HG02840 (cell line): ENCODE measurements around the gene ENAH.

Experiments
- ATAC-seq: cut with Tn5 transposase; IDR thresholded peaks from one replicate; pipeline ENCODE4 v1.9.1; 2021; ENCODE audit warnings: mild to moderate bottlenecking, moderate library complexity, moderate number of reproducible peaks; ENCODE audit not compliant: unreplicated experiment, low FRiP score

Gene ENAH

GRCh38 chr1:225462714-225463574 is 190.0 kb downstream of the ENAH start:
- no peak for ATAC-seq

- no peak for ATAC-seq
Observed at GRCh38 chr1:225462429-225462713, 190.6 kb downstream of the ENAH start.

- no peak for ATAC-seq
Observed at GRCh38 chr1:225461533-225462428, 191.1 kb downstream of the ENAH start.

GRCh38 chr1:225460737-225461532 is 192.0 kb downstream of the ENAH start:
- no peak for ATAC-seq

- no peak for ATAC-seq
Observed at GRCh38 chr1:225460021-225460736, 192.7 kb downstream of the ENAH start.

- ATAC-seq = no peak
Observed at GRCh38 chr1:225458222-225458631, 194.7 kb downstream of the ENAH start.

GRCh38 chr1:225454733-225455132 is 198.2 kb downstream of the ENAH start:
- no peak for ATAC-seq

GRCh38 chr1:225453797-225454648 is 198.9 kb downstream of the ENAH start:
- no peak for ATAC-seq

GRCh38 chr1:225451840-225452515 is 200.9 kb downstream of the ENAH start:
- no peak for ATAC-seq

GRCh38 chr1:225451340-225451739 is 201.6 kb downstream of the ENAH start:
- no peak for ATAC-seq

GRCh38 chr1:225450491-225451191 is 202.3 kb downstream of the ENAH start:
- ATAC-seq = no peak

- no peak for ATAC-seq
Observed at GRCh38 chr1:225449774-225450173, 203.1 kb downstream of the ENAH start.

GRCh38 chr1:225449261-225449660 is 203.7 kb downstream of the ENAH start:
- ATAC-seq = no peak

GRCh38 chr1:225448146-225448805 is 204.6 kb downstream of the ENAH start:
- no peak for ATAC-seq

- no peak for ATAC-seq
Observed at GRCh38 chr1:225447650-225448089, 205.3 kb downstream of the ENAH start.

- ATAC-seq = no peak
Observed at GRCh38 chr1:225446981-225447615, 205.8 kb downstream of the ENAH start.

GRCh38 chr1:225446595-225446960 is 206.3 kb downstream of the ENAH start:
- no peak for ATAC-seq
